ENCODE measurements around the gene CACNA2D3.

CACNA2D3 gene

GRCh38 chr3:54264050-54264449 is 141.7 kb downstream of the CACNA2D3 start:
- Mint-ChIP-seq H3K4me3 (no peak overlapping the region), H3K9me3 (peaks cover 9% of the 10 kb centered on the region), H3K27me3 (peaks cover 25% of the 10 kb centered on the region), H3K4me1 (ENCODE audit: low read depth) (peaks cover 23% of the 10 kb centered on the region), H3K36me3 (ENCODE audit: low read depth) (no peaks in the 10 kb centered on the region), H3K27ac (no peak overlapping the region)
- intact Hi-C loops (cut with micrococcal nuclease): no loop called here

DNA sequence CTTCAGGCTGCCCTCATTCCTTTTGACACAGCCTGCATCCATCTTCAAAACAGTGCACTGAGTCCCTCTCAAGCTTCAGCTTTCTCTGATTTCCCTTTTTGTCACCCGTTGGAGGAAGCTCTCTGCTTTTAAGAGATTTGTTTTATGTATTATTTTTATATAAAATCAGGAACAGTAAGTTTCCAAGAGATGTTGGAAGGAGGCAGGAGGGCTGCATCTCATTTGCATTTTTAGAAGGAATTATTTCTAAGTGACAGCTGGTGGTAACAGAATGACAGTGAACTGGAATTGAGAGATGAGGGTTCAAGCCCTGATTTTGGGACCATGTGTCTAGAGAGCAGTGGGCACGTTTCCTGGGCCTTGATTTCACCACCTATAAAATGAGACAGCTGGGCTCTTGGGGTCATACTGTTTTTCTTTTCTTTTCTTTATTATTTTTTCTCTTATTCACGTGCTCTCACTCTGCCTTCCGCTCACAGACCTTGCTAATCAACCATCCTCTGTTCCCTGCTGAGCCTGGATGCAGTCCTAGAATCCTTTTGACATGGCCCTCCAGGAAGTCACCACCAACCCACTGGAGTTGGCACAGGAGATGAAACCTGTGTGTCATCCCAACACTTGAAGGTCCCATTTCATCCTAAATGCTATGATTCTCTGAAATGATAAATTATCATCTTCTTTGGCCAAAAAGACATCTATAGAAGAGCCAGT is 148.6 kb downstream of the CACNA2D3 start:
- no peaks in the 10 kb centered on the region for H3K36me3 Mint-ChIP-seq (ENCODE audit: low read depth)
- H3K4me1 Mint-ChIP-seq (ENCODE audit: low read depth): no peaks in the 10 kb centered on the region
- H3K27me3 Mint-ChIP-seq: peaks cover 22% of the 10 kb centered on the region
- H3K27ac Mint-ChIP-seq: no peak overlapping the region
- intact Hi-C loops (cut with micrococcal nuclease): no loop called here
- H3K9me3 Mint-ChIP-seq: no peaks in the 10 kb centered on the region
- H3K4me3 Mint-ChIP-seq: no peak overlapping the region

GRCh38 chr3:54273791-54274190 is 151.4 kb downstream of the CACNA2D3 start:
- Mint-ChIP-seq H3K4me3 (no peak overlapping the region), H3K27me3 (peaks cover 18% of the 10 kb centered on the region), H3K36me3 (ENCODE audit: low read depth) (no peaks in the 10 kb centered on the region), H3K27ac (no peak overlapping the region), H3K9me3 (no peaks in the 10 kb centered on the region), H3K4me1 (ENCODE audit: low read depth) (no peaks in the 10 kb centered on the region)
- intact Hi-C loops (cut with micrococcal nuclease): no loop called here

GRCh38 chr3:54274607-54275006 is 152.3 kb downstream of the CACNA2D3 start:
- H3K36me3 Mint-ChIP-seq (ENCODE audit: low read depth): no peaks in the 10 kb centered on the region
- no peak overlapping the region for H3K27ac Mint-ChIP-seq
- H3K4me3 Mint-ChIP-seq: no peak overlapping the region
- H3K27me3 Mint-ChIP-seq: peaks cover 10% of the 10 kb centered on the region
- intact Hi-C loops (cut with micrococcal nuclease): no loop called here
- no peaks in the 10 kb centered on the region for H3K4me1 Mint-ChIP-seq (ENCODE audit: low read depth)
- no peaks in the 10 kb centered on the region for H3K9me3 Mint-ChIP-seq

DNA sequence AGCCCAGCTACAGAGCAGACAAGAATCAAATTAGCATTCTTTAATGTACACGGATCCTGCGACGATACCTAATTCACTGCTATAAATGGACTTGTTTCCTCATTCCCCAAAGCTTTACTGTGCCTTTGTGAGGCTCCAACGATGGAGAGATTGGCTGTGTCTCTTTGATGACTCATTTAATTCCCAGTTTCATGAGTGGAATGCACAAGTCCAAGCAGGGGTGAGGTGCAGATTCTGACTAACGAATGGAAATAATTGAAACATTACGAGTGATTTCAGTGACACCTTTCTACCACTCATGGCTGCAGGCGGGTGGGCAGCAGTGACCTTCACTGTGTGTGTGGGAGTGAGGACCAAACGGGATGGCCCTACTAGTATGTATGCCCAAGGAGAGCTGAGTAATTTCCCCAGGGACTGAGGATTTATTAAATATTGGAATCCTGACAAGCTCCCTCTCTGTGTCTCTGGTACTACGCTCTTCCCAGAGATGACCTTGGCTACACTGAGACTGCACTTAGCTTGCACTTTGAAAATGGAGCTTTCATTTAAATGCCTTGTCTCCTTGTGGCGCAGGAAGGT is 156.7 kb downstream of the CACNA2D3 start:
- intact Hi-C loops (cut with micrococcal nuclease): no loop called here
- H3K4me1 Mint-ChIP-seq (ENCODE audit: low read depth): no peaks in the 10 kb centered on the region
- no peaks in the 10 kb centered on the region for H3K9me3 Mint-ChIP-seq
- no peak overlapping the region for H3K27ac Mint-ChIP-seq
- no peak overlapping the region for H3K4me3 Mint-ChIP-seq
- H3K36me3 Mint-ChIP-seq (ENCODE audit: low read depth): no peaks in the 10 kb centered on the region
- peaks cover 25% of the 10 kb centered on the region for H3K27me3 Mint-ChIP-seq

GRCh38 chr3:54283470-54283869 is 161.1 kb downstream of the CACNA2D3 start:
- Mint-ChIP-seq H3K27ac (no peak overlapping the region), H3K4me3 (no peak overlapping the region), H3K4me1 (ENCODE audit: low read depth) (no peaks in the 10 kb centered on the region), H3K27me3 (peaks cover 18% of the 10 kb centered on the region), H3K9me3 (peaks cover 21% of the 10 kb centered on the region), H3K36me3 (ENCODE audit: low read depth) (no peaks in the 10 kb centered on the region)
- intact Hi-C loops (cut with micrococcal nuclease): no loop called here

DNA sequence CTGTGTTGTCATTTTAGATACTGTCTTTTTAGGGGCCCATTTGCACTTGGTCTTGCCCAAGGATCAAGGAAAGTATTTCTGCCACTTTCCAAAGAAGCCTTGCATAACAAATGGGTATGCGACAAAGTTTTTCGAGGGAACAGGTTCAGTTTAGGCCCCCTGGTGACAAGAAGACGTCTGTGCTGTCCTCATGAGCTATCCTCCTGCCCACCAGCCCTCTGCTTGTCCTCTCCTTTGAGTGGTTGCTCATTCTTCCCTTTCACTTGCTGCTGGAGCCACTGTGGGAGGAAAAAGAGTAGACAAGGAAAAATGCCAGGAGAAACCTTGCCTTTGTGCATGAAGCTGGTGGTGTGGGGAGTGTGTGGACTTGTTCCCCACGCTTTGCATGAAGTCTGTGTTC is 171.9 kb downstream of the CACNA2D3 start:
- intact Hi-C loops (cut with micrococcal nuclease): no loop called here
- H3K27me3 Mint-ChIP-seq: no peaks in the 10 kb centered on the region
- H3K4me3 Mint-ChIP-seq: no peak overlapping the region
- no peaks in the 10 kb centered on the region for H3K4me1 Mint-ChIP-seq (ENCODE audit: low read depth)
- no peak overlapping the region for H3K27ac Mint-ChIP-seq
- H3K9me3 Mint-ChIP-seq: no peaks in the 10 kb centered on the region
- no peaks in the 10 kb centered on the region for H3K36me3 Mint-ChIP-seq (ENCODE audit: low read depth)

DNA sequence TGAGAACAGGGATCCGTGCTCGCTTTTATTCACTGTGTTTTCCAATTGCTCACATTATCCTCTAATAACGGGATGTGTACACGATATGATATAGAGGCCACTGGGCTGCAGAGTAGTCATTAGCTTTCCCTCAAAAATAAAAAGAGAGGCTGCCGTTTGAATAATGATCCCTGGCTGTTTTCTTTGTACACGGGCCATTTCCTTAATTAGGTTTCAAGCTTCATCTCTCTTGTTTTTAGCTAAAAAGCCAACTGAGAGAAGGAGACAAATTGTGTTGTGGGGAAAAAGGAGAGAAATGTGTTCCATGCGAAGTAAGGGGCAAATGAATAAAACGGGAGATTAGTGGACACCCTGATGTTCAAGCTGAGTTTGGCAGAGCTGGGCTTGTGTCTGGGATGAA is 174.2 kb downstream of the CACNA2D3 start:
- Mint-ChIP-seq H3K4me3 (no peak overlapping the region), H3K9me3 (no peaks in the 10 kb centered on the region)
- intact Hi-C loops (cut with micrococcal nuclease): no loop called here

GRCh38 chr3:54299169-54299935 is 177.0 kb downstream of the CACNA2D3 start:
- Mint-ChIP-seq H3K27me3 (no peaks in the 10 kb centered on the region), H3K27ac (no peak overlapping the region), H3K9me3 (no peaks in the 10 kb centered on the region), H3K4me3 (no peak overlapping the region), H3K4me1 (ENCODE audit: low read depth) (no peaks in the 10 kb centered on the region), H3K36me3 (ENCODE audit: low read depth) (no peaks in the 10 kb centered on the region)
- intact Hi-C loops (cut with micrococcal nuclease): no loop called here

More for the DNA sequence above, 174.2 kb downstream of the CACNA2D3 start:
- Mint-ChIP-seq H3K27ac (no peak overlapping the region), H3K27me3 (no peaks in the 10 kb centered on the region), H3K4me1 (ENCODE audit: low read depth) (no peaks in the 10 kb centered on the region), H3K36me3 (ENCODE audit: low read depth) (no peaks in the 10 kb centered on the region)

DNA sequence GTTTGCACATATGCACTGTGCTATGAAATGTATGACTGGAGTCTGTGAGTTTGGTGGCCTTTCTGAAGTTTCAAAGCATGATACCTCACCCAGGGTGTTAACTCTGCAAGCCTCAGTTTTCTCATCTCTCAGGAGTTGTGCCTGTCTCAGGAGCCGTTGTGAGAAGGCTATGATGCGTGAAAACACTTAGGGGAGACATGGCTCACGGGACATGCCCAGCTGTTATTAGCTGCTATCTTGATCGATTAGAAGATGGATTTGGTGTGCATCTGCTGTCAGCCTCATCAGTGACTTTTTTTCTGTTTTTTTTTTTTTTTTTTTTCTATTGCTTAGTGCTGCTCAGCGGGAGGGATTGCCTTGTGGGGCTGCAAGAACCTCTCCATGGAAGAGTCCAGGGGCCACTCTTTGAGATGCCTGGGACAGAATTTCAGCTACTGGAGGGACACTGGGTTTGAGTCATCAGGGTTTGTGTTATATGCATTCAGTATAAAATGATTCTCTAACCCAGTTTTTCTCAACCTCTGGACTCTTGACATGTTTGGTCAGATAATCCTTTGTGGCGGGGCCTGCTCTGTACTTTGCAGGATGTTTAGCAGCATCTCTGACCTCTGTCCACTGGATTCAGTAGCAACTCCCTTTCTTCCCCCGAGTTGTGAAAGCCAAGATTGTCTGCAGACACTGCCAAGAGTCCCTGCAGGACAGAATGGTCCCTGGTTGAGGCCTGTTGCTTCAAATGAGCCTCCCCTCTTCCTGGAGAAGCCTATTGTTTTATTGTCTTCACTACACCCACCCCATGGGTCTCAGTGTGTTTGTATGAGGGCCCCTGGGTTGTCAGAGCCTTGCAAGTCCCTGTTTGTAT is 181.4 kb downstream of the CACNA2D3 start:
- intact Hi-C loops (cut with micrococcal nuclease): no loop called here
- Mint-ChIP-seq H3K36me3 (ENCODE audit: low read depth) (no peaks in the 10 kb centered on the region), H3K4me3 (no peak overlapping the region)

DNA sequence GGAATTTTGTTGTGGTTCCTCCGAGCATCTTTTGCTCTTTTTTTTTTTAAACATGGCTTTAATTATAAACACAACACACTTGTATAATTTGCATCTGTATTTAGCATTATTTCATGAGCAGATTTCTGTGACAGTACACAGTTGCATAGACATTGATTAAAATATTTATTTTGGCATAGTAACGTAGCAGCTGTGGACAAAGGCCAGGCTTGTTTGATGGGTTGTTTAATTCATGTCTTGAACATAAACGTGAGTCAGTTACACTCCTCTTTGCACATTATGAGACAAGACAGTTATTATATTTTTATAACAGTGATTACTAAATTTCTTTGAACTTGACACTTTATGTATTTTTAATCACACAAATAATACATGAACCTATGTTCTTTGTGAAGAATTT is 182.5 kb downstream of the CACNA2D3 start:
- no peaks in the 10 kb centered on the region for H3K9me3 Mint-ChIP-seq
- no peak overlapping the region for H3K4me3 Mint-ChIP-seq
- H3K27ac Mint-ChIP-seq: no peak overlapping the region
- H3K4me1 Mint-ChIP-seq (ENCODE audit: low read depth): no peaks in the 10 kb centered on the region
- intact Hi-C loops (cut with micrococcal nuclease): no loop called here
- H3K36me3 Mint-ChIP-seq (ENCODE audit: low read depth): no peaks in the 10 kb centered on the region
- peaks cover 2% of the 10 kb centered on the region for H3K27me3 Mint-ChIP-seq

More for the DNA sequence above, 181.4 kb downstream of the CACNA2D3 start:
- no peaks in the 10 kb centered on the region for H3K4me1 Mint-ChIP-seq (ENCODE audit: low read depth)
- no peak overlapping the region for H3K27ac Mint-ChIP-seq
- H3K9me3 Mint-ChIP-seq: no peaks in the 10 kb centered on the region
- peaks cover 2% of the 10 kb centered on the region for H3K27me3 Mint-ChIP-seq

DNA sequence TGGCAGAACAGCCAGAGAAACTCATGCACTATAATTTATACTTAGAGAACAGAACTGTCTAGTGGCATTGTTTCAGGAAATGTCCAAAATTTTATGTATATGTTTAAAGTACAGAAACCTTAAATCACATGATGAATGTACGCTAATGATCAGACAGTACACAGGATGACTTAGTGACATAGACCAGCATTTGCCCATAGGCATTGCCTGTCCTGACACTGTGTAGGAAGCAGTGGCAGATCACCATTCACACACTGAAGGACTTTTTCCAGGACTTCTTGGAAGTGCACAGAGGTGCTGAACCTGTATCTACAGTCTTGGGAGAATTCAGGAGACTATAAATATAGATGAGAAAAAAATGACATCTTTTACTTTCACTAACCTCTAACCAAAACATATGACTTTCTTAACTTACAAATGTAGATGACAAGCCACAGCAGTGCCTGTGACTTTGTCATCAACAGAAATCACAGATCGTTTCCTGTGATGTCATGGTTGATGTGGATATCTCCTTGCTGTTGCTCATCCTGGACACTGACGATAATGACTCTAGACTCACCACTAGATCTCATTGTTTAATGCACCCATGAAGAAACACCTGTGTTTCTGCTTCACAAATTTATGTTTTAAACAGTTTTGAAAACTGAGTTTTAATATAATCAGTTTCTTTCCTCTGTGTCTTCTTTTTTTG is 183.2 kb downstream of the CACNA2D3 start:
- H3K27me3 Mint-ChIP-seq: peaks cover 2% of the 10 kb centered on the region
- no peak overlapping the region for H3K4me3 Mint-ChIP-seq

DNA sequence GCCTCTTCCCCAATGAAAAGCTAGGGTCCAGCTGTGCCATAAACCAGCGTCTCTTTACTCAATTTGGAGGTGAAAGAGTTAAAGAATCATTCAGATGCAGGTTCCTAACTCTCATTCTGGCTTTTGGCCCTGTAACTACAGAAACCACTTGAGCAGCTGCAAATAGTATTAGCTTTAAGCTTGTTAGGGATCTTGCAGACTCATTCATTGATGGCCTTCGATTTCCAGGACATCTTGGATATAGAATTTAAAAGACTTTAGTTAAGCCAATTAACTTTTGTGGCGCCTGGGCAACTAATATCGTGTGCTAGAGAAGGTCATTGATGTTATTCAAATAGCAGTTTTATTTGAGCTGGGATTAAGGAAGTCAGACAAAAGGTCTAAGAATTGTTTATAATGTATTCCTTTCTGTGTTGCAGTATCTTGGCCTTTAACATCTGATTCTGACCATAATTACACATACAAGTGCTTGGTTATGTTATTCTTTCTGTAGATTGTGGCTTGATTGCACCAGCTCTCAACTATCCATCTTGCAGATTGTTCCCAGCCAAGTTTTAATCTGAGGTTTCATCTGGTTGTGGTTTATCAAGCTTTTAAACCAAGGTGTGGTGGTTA is 185.3 kb downstream of the CACNA2D3 start:
- intact Hi-C loops (cut with micrococcal nuclease): no loop called here
- H3K4me1 Mint-ChIP-seq (ENCODE audit: low read depth): no peaks in the 10 kb centered on the region

More for the DNA sequence above, 183.2 kb downstream of the CACNA2D3 start:
- intact Hi-C loops (cut with micrococcal nuclease): no loop called here
- Mint-ChIP-seq H3K27ac (no peak overlapping the region), H3K36me3 (ENCODE audit: low read depth) (no peaks in the 10 kb centered on the region), H3K4me1 (ENCODE audit: low read depth) (no peaks in the 10 kb centered on the region), H3K9me3 (no peaks in the 10 kb centered on the region)

More for the DNA sequence above, 185.3 kb downstream of the CACNA2D3 start:
- Mint-ChIP-seq H3K4me3 (no peak overlapping the region), H3K27ac (no peak overlapping the region), H3K36me3 (ENCODE audit: low read depth) (no peaks in the 10 kb centered on the region), H3K9me3 (no peaks in the 10 kb centered on the region), H3K27me3 (peaks cover 2% of the 10 kb centered on the region)

All from dendritic cell treated with granulocyte-macrophage colony-stimulating factor and Interleukin-4, amounts not matched to agents 40 ng/mL and 50 ng/mL, for 4 days (primary cell).